Osteoblast (primary cell): ENCODE results near the gene ADCY1. TPM values are rescaled to one million over a fixed set of nuclear protein-coding genes. Genes with fewer than 3 reads are reported as not detected.
"Not testable (repeated sequence)": the region's sequence is repeated elsewhere in the genome, so short reads cannot be mapped to it uniquely, and the experiment has no call there.

Experiments used
- DNase-seq: peaks from one replicate; pipeline ENCODE4 v3.0.0; 2011; ENCODE audit warnings: low spot score, mixed read lengths; ENCODE audit not compliant: insufficient read length; ENCODE audit errors: missing footprints
- H2AFZ ChIP-seq: 2 replicates; pipeline ENCODE4 v1.6.0; 2011; ENCODE audit warnings: mild to moderate bottlenecking, low read length
- H3K27ac ChIP-seq: 2 replicates; pipeline ENCODE4 v1.5.1; 2011; ENCODE audit warnings: mild to moderate bottlenecking, low read depth, low read length, moderate library complexity
- H3K27me3 ChIP-seq: 2 replicates; pipeline ENCODE4 v1.6.0; 2012; ENCODE audit warnings: mild to moderate bottlenecking, control low read depth, inconsistent platforms, low read length, moderate library complexity; ENCODE audit not compliant: insufficient read depth
- H3K36me3 ChIP-seq: 2 replicates; pipeline ENCODE4 v1.5.1; 2011; ENCODE audit warnings: mild to moderate bottlenecking, low read length, control low read depth, moderate library complexity; ENCODE audit not compliant: insufficient read depth
- H3K4me1 ChIP-seq: 2 replicates; pipeline ENCODE4 v1.5.1; 2011; ENCODE audit warnings: mild to moderate bottlenecking, low read length, control low read depth, moderate library complexity; ENCODE audit not compliant: insufficient read depth
- H3K4me2 ChIP-seq: 2 replicates; pipeline ENCODE4 v1.6.0; 2011; ENCODE audit warnings: mild to moderate bottlenecking, low read length; ENCODE audit not compliant: insufficient read depth
- H3K4me3 ChIP-seq: fragments of 200-600 bp; sonication (generic); 3 replicates; pipeline ENCODE4 v1.5.1; 2012; ENCODE audit warnings: mild to moderate bottlenecking, low read length, inconsistent platforms; ENCODE audit not compliant: insufficient read depth
- H3K79me2 ChIP-seq: 2 replicates; pipeline ENCODE4 v1.6.0; 2012; ENCODE audit warnings: mild to moderate bottlenecking, low read length, control low read depth, inconsistent platforms; ENCODE audit not compliant: insufficient read depth
- H3K9me3 ChIP-seq: 2 replicates; pipeline ENCODE4 v1.5.1; 2011; ENCODE audit warnings: low read depth, low read length, control low read depth
- H4K20me1 ChIP-seq: 2 replicates; pipeline ENCODE4 v1.6.0; 2012; ENCODE audit warnings: mild to moderate bottlenecking, low read length, control low read depth; ENCODE audit not compliant: insufficient read depth
- CTCF ChIP-seq: IDR thresholded peaks from 2 replicates; pipeline ENCODE4 v1.5.1; 2011; ENCODE audit warnings: mild to moderate bottlenecking, low read depth, low read length, moderate library complexity; ENCODE audit errors: extremely low read depth
- total RNA-seq: library from RNA; depleted of rRNA; stranded (reverse); fragments of >200 nt; gene quantifications from 2 replicates; pipeline ENCODE4 v1.2.3, GENCODE V29; 2012

ADCY1 gene
- total RNA-seq, 1 donor, result 1.1 TPM

GRCh38 chr7:45718464-45719330 lies 144.5 kb downstream of the ADCY1 start:
- DNase-seq, result no peak
- no peak overlapping the region for H2AFZ ChIP-seq
- H3K27me3 ChIP-seq, result no peaks in the 10 kb centered on the region

GRCh38 chr7:45720989-45721388 lies 146.8 kb downstream of the ADCY1 start:
- Histone ChIP-seq H3K36me3 (peaks cover 18% of the 10 kb centered on the region), H3K4me1 (no peaks in the 10 kb centered on the region), H3K27ac (no peak overlapping the region), H4K20me1 (no peaks in the 10 kb centered on the region), H3K27me3 (no peaks in the 10 kb centered on the region), H3K79me2 (no peaks in the 10 kb centered on the region), H3K4me2 (no peak overlapping the region), H3K9me3 (no peaks in the 10 kb centered on the region), H2AFZ (no peak overlapping the region), H3K4me3 (no peak overlapping the region)
- TF ChIP-seq CTCF, result no peak
- no peak for DNase-seq

More at GRCh38 chr7:45718464-45719330, 144.5 kb downstream of the ADCY1 start:
- TF ChIP-seq CTCF, result no peak
- no peak overlapping the region for H3K4me3 ChIP-seq
- no peaks in the 10 kb centered on the region for H3K79me2 ChIP-seq
- no peaks in the 10 kb centered on the region for H3K4me1 ChIP-seq
- no peaks in the 10 kb centered on the region for H3K9me3 ChIP-seq
- H3K36me3 ChIP-seq, result peaks cover 3% of the 10 kb centered on the region
- H3K4me2 ChIP-seq, result no peak overlapping the region
- H3K27ac ChIP-seq, result no peak overlapping the region
- no peaks in the 10 kb centered on the region for H4K20me1 ChIP-seq

- H4K20me1 ChIP-seq, result no peaks in the 10 kb centered on the region
- no peak for DNase-seq
- H3K36me3 ChIP-seq, result peaks cover 27% of the 10 kb centered on the region
- no peaks in the 10 kb centered on the region for H3K4me1 ChIP-seq
- H3K27me3 ChIP-seq, result no peaks in the 10 kb centered on the region
- no peaks in the 10 kb centered on the region for H3K9me3 ChIP-seq
- H2AFZ ChIP-seq, result no peak overlapping the region
- no peak overlapping the region for H3K27ac ChIP-seq
- H3K79me2 ChIP-seq, result no peaks in the 10 kb centered on the region
- no peak for TF ChIP-seq CTCF
- no peak overlapping the region for H3K4me2 ChIP-seq
- H3K4me3 ChIP-seq, result no peak overlapping the region
These were observed 147.8 kb downstream of the ADCY1 start for GRCh38 chr7:45721686-45722598.

- not testable (repeated sequence) for H3K27ac ChIP-seq, H3K27me3 ChIP-seq, DNase-seq, H3K4me1 ChIP-seq, H3K4me2 ChIP-seq, H4K20me1 ChIP-seq, H3K9me3 ChIP-seq, H3K79me2 ChIP-seq, H2AFZ ChIP-seq, H3K4me3 ChIP-seq
- H3K36me3 ChIP-seq, result peaks cover 44% of the 10 kb centered on the region
These were observed 151.1 kb downstream of the ADCY1 start for GRCh38 chr7:45725231-45725630.
